CD14-positive monocyte (primary cell): Measurements from ENCODE around the gene ELOVL1. TPM values are rescaled to one million over a fixed set of nuclear protein-coding genes. Genes with fewer than 3 reads are reported as not detected.
A peak's percentile ranks its signal among the peaks of the same experiment; 100 is the strongest.
"Not testable (repeated sequence)": the region's sequence is repeated elsewhere in the genome, so short reads cannot be mapped to it uniquely, and the experiment has no call there.

ENCODE experiments used
- DNase-seq, 3 donors: peaks; one replicate each; pipeline ENCODE4 v3.0.0-alpha.2; 2011 to 2022
- H2AFZ ChIP-seq: 2 replicates; pipeline ENCODE4 v1.6.0; 2012; ENCODE audit warnings: mild to moderate bottlenecking, low read depth, low read length, inconsistent platforms; ENCODE audit not compliant: insufficient read depth, poor library complexity, severe bottlenecking
- H3K27ac ChIP-seq, 2 donors: 1 replicate in 1 of 2; 2 replicates in 1 of 2; pipeline ENCODE4 v1.5.1; 2012 to 2013; ENCODE audit warnings: low read length in 2 of 2, control low read depth in 1 of 2, inconsistent platforms in 1 of 2, low read depth in 1 of 2, mild to moderate bottlenecking in 1 of 2
- H3K27me3 ChIP-seq, 2 donors: one replicate each; pipeline versions ENCODE4 v1.6.0 to v1.6.1; 2011 to 2013; ENCODE audit warnings: low read length in 2 of 2; ENCODE audit not compliant: control insufficient read depth in 2 of 2, insufficient read depth in 2 of 2
- H3K36me3 ChIP-seq, 2 donors: replicated peaks in 1 of 2; 1 replicate in 1 of 2; 2 replicates in 1 of 2; pipeline versions ENCODE4 v1.5.1 to v1.6.1; 2012 to 2013; ENCODE audit warnings: low read length in 2 of 2, control low read depth in 1 of 2, inconsistent platforms in 1 of 2, mild to moderate bottlenecking in 1 of 2; ENCODE audit not compliant: insufficient read depth in 2 of 2, control insufficient read depth in 1 of 2
- H3K4me1 ChIP-seq, 2 donors: 1 replicate in 1 of 2; 2 replicates in 1 of 2; pipeline versions ENCODE4 v1.5.1 to v1.6.1; 2012 to 2013; ENCODE audit warnings: low read length in 2 of 2, control low read depth in 1 of 2, inconsistent platforms in 1 of 2, mild to moderate bottlenecking in 1 of 2, moderate library complexity in 1 of 2; ENCODE audit not compliant: insufficient read depth in 2 of 2, control insufficient read depth in 1 of 2
- H3K4me2 ChIP-seq: replicated peaks from 2 replicates; pipeline ENCODE3; 2012; ENCODE audit warnings: low read length, moderate library complexity, mild to moderate bottlenecking; ENCODE audit not compliant: poor library complexity, severe bottlenecking; ENCODE audit errors: extremely low read depth
- H3K4me3 ChIP-seq, 3 experiments: fragments of 200-600 bp in 1 of 3; sonication (generic) in 1 of 3; replicated peaks in 1 of 3; 1 replicate in 2 of 3; 2 replicates in 1 of 3; pipeline ENCODE4 v1.5.1; 2011 to 2013; ENCODE audit warnings: low read length in 3 of 3, mild to moderate bottlenecking in 3 of 3, control low read depth in 2 of 3, low read depth in 2 of 3, inconsistent platforms in 1 of 3, moderate library complexity in 1 of 3
- H3K79me2 ChIP-seq: 2 replicates; pipeline ENCODE4 v1.6.0; 2012; ENCODE audit warnings: mild to moderate bottlenecking, control low read depth, inconsistent platforms, low read length, moderate library complexity; ENCODE audit not compliant: insufficient read depth
- H3K9ac ChIP-seq: 2 replicates; pipeline ENCODE4 v1.6.0; 2017; ENCODE audit warnings: low read length, mild to moderate bottlenecking; ENCODE audit not compliant: insufficient read depth, poor library complexity, severe bottlenecking
- H3K9me3 ChIP-seq, 2 donors: replicated peaks in 1 of 2; 1 replicate in 1 of 2; 2 replicates in 1 of 2; pipeline versions ENCODE4 v1.5.1 to v1.6.1; 2012 to 2013; ENCODE audit warnings: low read length in 2 of 2, control low read depth in 1 of 2; ENCODE audit not compliant: control insufficient read depth in 1 of 2, insufficient read depth in 1 of 2
- H4K20me1 ChIP-seq: 2 replicates; pipeline ENCODE4 v1.6.0; 2012; ENCODE audit warnings: mild to moderate bottlenecking, low read length, control low read depth, moderate library complexity; ENCODE audit not compliant: insufficient read depth
- H3K27ac Mint-ChIP-seq, 7 donors: one replicate each; pipeline ENCODE4 v1.8.0; 2020; ENCODE audit warnings: mild to moderate bottlenecking in 7 of 7, mixed read lengths in 7 of 7, moderate library complexity in 6 of 7, inconsistent platforms in 2 of 7
- H3K27me3 Mint-ChIP-seq, 3 donors: one replicate each; pipeline ENCODE4 v1.8.0; 2021 to 2022; ENCODE audit warnings: low read depth in 3 of 3, mild to moderate bottlenecking in 3 of 3, mixed read lengths in 3 of 3, moderate library complexity in 3 of 3, inconsistent platforms in 1 of 3
- H3K36me3 Mint-ChIP-seq, 2 donors: one replicate each; pipeline ENCODE4 v1.8.0; 2020; ENCODE audit warnings: mixed read lengths in 2 of 2, inconsistent platforms in 1 of 2, mild to moderate bottlenecking in 1 of 2
- H3K4me1 Mint-ChIP-seq: one replicate; pipeline ENCODE4 v1.8.0; 2020; ENCODE audit warnings: mild to moderate bottlenecking, mixed read lengths
- H3K4me3 Mint-ChIP-seq, 2 donors: one replicate each; pipeline ENCODE4 v1.8.0; 2020; ENCODE audit warnings: mild to moderate bottlenecking in 2 of 2, mixed read lengths in 2 of 2, moderate library complexity in 1 of 2
- H3K9me3 Mint-ChIP-seq, 7 donors: one replicate each; pipeline ENCODE4 v1.8.0; 2020 to 2022; ENCODE audit warnings: mixed read lengths in 7 of 7, mild to moderate bottlenecking in 6 of 7, moderate library complexity in 6 of 7, inconsistent platforms in 2 of 7
- CTCF ChIP-seq: fragments of 200-600 bp; IDR thresholded peaks from one replicate; pipeline ENCODE4 v1.8.0; 2022; ENCODE audit warnings: antibody characterized with exemption, mild to moderate bottlenecking
- WGBS: methylation state at CpG from one replicate; pipeline ENCODE4 v1.1.5; 2013; ENCODE audit warnings: missing lambda C conversion rate; ENCODE audit not compliant: insufficient coverage; 5-methylcytosine and 5-hydroxymethylcytosine counted together
- intact Hi-C, 2 donors: fragments of 100-400 bp; cut with micrococcal nuclease; formaldehyde crosslinking; loops; one replicate each; pipeline versions ENCODE4 v1.15.0 to v1.15.1; 2023
- polyA plus RNA-seq, 3 donors: library from polyadenylated mRNA; depleted of rRNA in 1 of 3; unstranded in 2 of 3; stranded (reverse) in 1 of 3; fragments of 300-500 nt in 2 of 3; fragments of >200 nt in 1 of 3; fragmentation: Illumina TruSeq in 2 of 3; gene quantifications; 1 replicate in 2 of 3; 2 replicates in 1 of 3; pipeline ENCODE4 v1.2.3, GENCODE V29; 2012 to 2021

ELOVL1 gene
- polyA plus RNA-seq, 3 donors, result 135 to 151 (median 148) TPM

- Histone ChIP-seq H3K9me3 (no peaks in the 10 kb centered on the region), H3K4me2 (no peak overlapping the region), H4K20me1 (no peaks in the 10 kb centered on the region), H3K36me3 (peaks cover 52 to 67% of the 10 kb centered on the region in 2 donors), H2AFZ (no peak overlapping the region), H3K79me2 (no peaks in the 10 kb centered on the region), H3K27ac (no peak overlapping the region), H3K4me1 (no peaks in the 10 kb centered on the region), H3K4me3 (no peak overlapping the region), H3K27me3 (no peaks in the 10 kb centered on the region), H3K9ac (no peak overlapping the region)
- 86% methylated on average over 4 of the region's 5 CpGs for WGBS
- Mint-ChIP-seq H3K36me3 (peaks cover 23 to 31% of the 10 kb centered on the region in 2 donors), H3K4me3 (no peak overlapping the region), H3K27ac (peak overlapping the region in 3 of 7 donors; percentile 35 to 70 (median 58)), H3K4me1 (no peaks in the 10 kb centered on the region), H3K9me3 (no peaks in the 10 kb centered on the region), H3K27me3 (no peaks in the 10 kb centered on the region)
- peak; percentile 77 for TF ChIP-seq CTCF
- intact Hi-C loops, result loop anchor here (1.0 to 2.0 kb wide), 2 partner anchors 187 to 188 kb away; no protein-coding TSS in a partner anchor
- peak; percentile 48 to 72 (median 71) for DNase-seq
Observed at GRCh38 chr1:43414634-43415223, 46.9 kb upstream of the ELOVL1 start.

GRCh38 chr1:43413426-43413825 is 45.6 kb upstream of the ELOVL1 start:
- H2AFZ ChIP-seq, H3K4me2 ChIP-seq, H3K27me3 ChIP-seq, H3K4me1 Mint-ChIP-seq, H3K9ac ChIP-seq, H3K9me3 Mint-ChIP-seq, H3K27ac Mint-ChIP-seq, H3K79me2 ChIP-seq, H4K20me1 ChIP-seq, H3K4me3 Mint-ChIP-seq, H3K27me3 Mint-ChIP-seq, H3K9me3 ChIP-seq, H3K4me3 ChIP-seq, H3K27ac ChIP-seq, intact Hi-C loops, H3K4me1 ChIP-seq, DNase-seq: not testable (repeated sequence)
- no CpG with 5 or more reads among the region's 1 CpG for WGBS
- peaks cover 49 to 67% of the 10 kb centered on the region in 2 donors for H3K36me3 ChIP-seq
- H3K36me3 Mint-ChIP-seq, result peaks cover 36% of the 10 kb centered on the region in 2 donors
